Progenitor cell of endocrine pancreas (in vitro differentiated cells): ENCODE results near the gene DNAJC18. TPM values are rescaled to one million over a fixed set of nuclear protein-coding genes. Genes with fewer than 3 reads are reported as not detected.
A peak's percentile ranks its signal among the peaks of the same experiment; 100 is the strongest.

Source experiments
- DNase-seq: peaks from one replicate; pipeline ENCODE4 v3.0.0; 2021; ENCODE audit warnings: low spot score; ENCODE audit not compliant: unreplicated experiment
- H3K27ac Mint-ChIP-seq: 2 replicates; pipeline ENCODE4 v1.8.0; 2021; ENCODE audit warnings: mild to moderate bottlenecking, moderate library complexity, mixed read lengths
- H3K27me3 Mint-ChIP-seq: 2 replicates; pipeline ENCODE4 v1.8.0; 2021; ENCODE audit warnings: mixed read lengths
- H3K36me3 Mint-ChIP-seq: 2 replicates; pipeline ENCODE4 v1.8.0; 2022; ENCODE audit warnings: mixed read lengths; ENCODE audit not compliant: insufficient read depth
- H3K4me1 Mint-ChIP-seq: 2 replicates; pipeline ENCODE4 v1.8.0; 2021; ENCODE audit warnings: low read depth, mixed read lengths
- H3K4me3 Mint-ChIP-seq: 2 replicates; pipeline ENCODE4 v1.8.0; 2021; ENCODE audit warnings: low read depth, mild to moderate bottlenecking, moderate library complexity, mixed read lengths
- H3K9me3 Mint-ChIP-seq: 2 replicates; pipeline ENCODE4 v1.8.0; 2021; ENCODE audit warnings: low read depth, mixed read lengths
- total RNA-seq: library from RNA; stranded (reverse); gene quantifications from 2 replicates; pipeline ENCODE4 v1.2.1, GENCODE V29; 2021
- TF ChIP-seq, protein P1 (sequence below): fragments of 200-600 bp; sonication (generic); IDR thresholded peaks from one replicate; pipeline ENCODE4 v1.5.0; 2021; ENCODE audit warnings: antibody characterized with exemption, mild to moderate bottlenecking; ENCODE audit not compliant: unreplicated experiment

Gene DNAJC18
- total RNA-seq, 1 donor from 2014 or later, result 23.3 TPM

DNA sequence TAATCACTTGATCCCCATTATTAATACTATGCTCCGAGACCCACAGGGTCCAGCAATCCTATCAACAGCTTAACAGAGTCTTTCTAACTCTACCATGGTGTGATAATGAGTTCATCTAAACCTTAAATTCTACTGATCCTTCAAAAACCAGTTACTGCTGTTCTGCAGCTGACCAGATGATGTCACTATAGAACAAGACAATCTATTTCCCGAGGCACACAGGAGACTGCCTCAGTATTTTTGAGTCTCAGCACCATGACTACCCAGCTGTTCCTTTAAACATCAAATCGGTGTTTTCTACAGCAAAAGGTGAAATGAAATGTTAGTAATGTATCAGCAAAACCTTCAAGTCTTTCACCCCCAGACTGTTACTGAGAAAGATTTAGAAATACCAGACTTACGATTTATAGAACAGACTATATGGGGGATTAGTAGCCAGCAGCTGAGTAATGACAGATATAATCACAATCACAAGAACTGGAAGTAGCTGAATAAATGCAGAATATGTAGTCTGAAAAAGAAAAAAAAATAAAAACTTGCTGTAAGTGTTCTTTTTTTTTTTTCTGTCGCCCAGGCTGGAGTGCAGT lies 16.9 kb downstream of the DNAJC18 start:
- H3K9me3 Mint-ChIP-seq, result no peaks in the 10 kb centered on the region
- peaks cover 15% of the 10 kb centered on the region for H3K36me3 Mint-ChIP-seq
- DNase-seq, result peak; percentile 30
- H3K4me3 Mint-ChIP-seq, result no peak overlapping the region
- no peak overlapping the region for H3K27ac Mint-ChIP-seq
- no peaks in the 10 kb centered on the region for H3K4me1 Mint-ChIP-seq
- H3K27me3 Mint-ChIP-seq, result no peaks in the 10 kb centered on the region
- TF ChIP-seq, protein P1, sequence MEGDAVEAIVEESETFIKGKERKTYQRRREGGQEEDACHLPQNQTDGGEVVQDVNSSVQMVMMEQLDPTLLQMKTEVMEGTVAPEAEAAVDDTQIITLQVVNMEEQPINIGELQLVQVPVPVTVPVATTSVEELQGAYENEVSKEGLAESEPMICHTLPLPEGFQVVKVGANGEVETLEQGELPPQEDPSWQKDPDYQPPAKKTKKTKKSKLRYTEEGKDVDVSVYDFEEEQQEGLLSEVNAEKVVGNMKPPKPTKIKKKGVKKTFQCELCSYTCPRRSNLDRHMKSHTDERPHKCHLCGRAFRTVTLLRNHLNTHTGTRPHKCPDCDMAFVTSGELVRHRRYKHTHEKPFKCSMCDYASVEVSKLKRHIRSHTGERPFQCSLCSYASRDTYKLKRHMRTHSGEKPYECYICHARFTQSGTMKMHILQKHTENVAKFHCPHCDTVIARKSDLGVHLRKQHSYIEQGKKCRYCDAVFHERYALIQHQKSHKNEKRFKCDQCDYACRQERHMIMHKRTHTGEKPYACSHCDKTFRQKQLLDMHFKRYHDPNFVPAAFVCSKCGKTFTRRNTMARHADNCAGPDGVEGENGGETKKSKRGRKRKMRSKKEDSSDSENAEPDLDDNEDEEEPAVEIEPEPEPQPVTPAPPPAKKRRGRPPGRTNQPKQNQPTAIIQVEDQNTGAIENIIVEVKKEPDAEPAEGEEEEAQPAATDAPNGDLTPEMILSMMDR, result peak; percentile 86

DNA sequence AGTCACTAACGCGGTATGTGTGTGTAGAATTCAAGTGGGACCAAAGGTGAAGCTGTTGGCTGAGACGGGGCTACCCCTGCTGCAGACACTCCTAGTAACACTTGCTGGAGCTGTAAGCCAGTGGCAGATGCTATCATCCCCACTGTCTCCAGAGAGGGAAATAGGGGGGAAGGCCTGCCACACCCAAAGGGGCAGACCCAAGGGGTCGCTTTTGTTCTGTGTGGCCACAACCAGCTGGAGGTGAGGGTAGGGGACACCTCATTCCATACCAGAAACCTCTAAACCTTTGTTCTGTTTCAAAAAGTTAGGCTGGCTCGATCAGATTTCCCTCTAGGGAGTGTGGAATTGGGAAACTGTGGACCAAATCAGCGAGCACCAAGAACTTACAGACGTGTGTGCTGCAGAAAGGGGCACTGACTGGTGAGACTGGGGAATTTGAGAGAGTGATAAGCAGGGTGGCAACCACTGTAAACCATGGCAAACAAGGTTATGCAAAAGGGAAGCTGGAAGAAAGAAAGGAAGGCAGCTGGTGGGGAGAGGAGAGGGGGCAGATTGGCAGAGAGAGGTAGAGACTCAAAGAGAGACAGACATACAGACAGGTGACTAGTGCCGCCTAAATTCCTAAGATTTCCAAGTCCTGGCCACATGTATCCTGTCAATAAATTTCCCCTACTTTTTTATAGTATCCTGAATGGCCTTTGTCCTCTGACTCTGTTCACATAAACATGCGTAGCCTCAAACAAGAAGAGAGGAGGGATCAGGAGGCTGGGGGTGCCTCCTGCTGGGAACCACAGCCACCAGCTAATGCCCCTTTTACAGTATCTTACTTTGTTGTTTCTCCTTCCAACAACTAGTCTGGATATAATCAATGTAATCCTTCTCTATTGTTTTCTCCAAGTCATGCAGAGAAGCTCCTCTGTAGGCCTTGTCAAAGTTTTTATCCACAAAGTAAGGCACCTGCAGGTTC lies 19.8 kb downstream of the DNAJC18 start:
- Mint-ChIP-seq H3K36me3 (peaks cover 15% of the 10 kb centered on the region), H3K27me3 (no peaks in the 10 kb centered on the region), H3K27ac (no peak overlapping the region), H3K4me3 (no peak overlapping the region), H3K4me1 (no peaks in the 10 kb centered on the region), H3K9me3 (no peaks in the 10 kb centered on the region)
- DNase-seq, result no peak
- TF ChIP-seq, protein P1, result no peak

DNA sequence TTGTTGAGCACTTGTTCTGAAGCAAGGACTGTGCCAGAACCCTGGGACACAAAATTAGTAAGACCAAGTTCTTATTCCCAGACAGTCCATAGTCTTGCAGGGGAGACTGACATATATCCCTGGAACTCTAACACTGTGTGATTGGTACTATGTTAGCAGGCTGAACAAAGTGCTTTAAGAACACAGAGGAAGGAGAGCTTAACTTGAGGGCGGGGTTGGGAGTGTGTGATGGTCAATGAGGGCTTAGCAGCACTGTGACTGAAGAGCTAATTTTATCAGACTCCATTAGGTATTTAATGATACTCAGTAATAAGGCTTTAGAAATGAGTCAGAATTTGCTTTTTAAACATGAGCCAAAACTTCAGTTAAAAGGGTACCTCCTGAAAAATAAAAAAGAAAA lies 20.5 kb downstream of the DNAJC18 start:
- peaks cover 12% of the 10 kb centered on the region for H3K36me3 Mint-ChIP-seq
- TF ChIP-seq, protein P1, result no peak
- no peaks in the 10 kb centered on the region for H3K9me3 Mint-ChIP-seq
- H3K4me1 Mint-ChIP-seq, result no peaks in the 10 kb centered on the region
- no peaks in the 10 kb centered on the region for H3K27me3 Mint-ChIP-seq
- H3K27ac Mint-ChIP-seq, result no peak overlapping the region
- no peak overlapping the region for H3K4me3 Mint-ChIP-seq
- no peak for DNase-seq

DNA sequence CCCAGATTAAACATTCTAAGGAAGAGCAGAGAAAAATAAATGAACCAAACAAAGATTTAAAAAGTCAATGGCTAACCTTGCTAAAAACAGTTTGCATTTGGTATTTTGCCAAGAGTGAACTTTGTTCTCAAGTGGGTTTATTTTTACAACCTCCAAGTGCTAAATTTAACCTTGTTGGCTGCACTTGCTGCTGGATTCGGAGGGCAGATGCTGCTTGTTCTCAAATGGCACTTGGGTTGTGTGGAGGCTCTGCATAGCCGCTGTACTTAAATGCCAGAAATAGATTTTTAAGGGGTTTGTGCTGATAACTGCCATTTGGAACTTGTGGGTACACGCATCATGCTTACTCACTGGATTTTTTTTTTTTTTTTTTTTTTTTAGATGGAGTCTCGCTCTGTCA lies 22.1 kb downstream of the DNAJC18 start:
- Mint-ChIP-seq H3K4me1 (no peaks in the 10 kb centered on the region), H3K27ac (no peak overlapping the region), H3K9me3 (no peaks in the 10 kb centered on the region), H3K4me3 (no peak overlapping the region), H3K27me3 (no peaks in the 10 kb centered on the region), H3K36me3 (peaks cover 8% of the 10 kb centered on the region)
- TF ChIP-seq, protein P1, result no peak
- no peak for DNase-seq

DNA sequence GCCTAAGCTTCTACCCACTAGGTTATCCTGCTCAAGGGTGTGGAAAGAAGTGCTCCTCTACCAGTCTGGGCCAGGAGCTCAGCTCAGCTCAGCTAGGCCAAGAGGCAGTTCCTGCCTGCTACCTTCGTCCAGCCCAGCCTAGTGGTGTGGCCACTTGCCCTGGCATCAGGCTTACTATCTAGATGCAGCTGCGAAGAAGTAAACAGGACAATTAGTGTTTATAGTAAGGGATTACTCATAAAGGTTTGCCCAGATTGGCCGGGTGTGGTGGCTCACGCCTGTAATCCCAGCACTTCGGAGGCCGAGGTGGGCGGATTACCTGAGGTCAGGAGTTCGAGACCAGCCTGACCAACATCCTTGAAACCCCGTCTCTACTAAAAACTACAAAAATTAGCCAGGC lies 22.7 kb downstream of the DNAJC18 start:
- H3K4me1 Mint-ChIP-seq, result no peaks in the 10 kb centered on the region
- no peaks in the 10 kb centered on the region for H3K27me3 Mint-ChIP-seq
- DNase-seq, result no peak
- TF ChIP-seq, protein P1, result no peak
- peaks cover 7% of the 10 kb centered on the region for H3K36me3 Mint-ChIP-seq
- H3K27ac Mint-ChIP-seq, result no peak overlapping the region
- no peak overlapping the region for H3K4me3 Mint-ChIP-seq
- H3K9me3 Mint-ChIP-seq, result no peaks in the 10 kb centered on the region
